GM18873 (cell line): Measurements from ENCODE around the gene MAGEB1.

ENCODE experiments used
- ATAC-seq: cut with Tn5 transposase; IDR thresholded peaks from one replicate; pipeline ENCODE4 v1.9.1; 2021; ENCODE audit warnings: mild to moderate bottlenecking, moderate library complexity, moderate number of reproducible peaks; ENCODE audit not compliant: unreplicated experiment, low FRiP score

Gene MAGEB1

DNA sequence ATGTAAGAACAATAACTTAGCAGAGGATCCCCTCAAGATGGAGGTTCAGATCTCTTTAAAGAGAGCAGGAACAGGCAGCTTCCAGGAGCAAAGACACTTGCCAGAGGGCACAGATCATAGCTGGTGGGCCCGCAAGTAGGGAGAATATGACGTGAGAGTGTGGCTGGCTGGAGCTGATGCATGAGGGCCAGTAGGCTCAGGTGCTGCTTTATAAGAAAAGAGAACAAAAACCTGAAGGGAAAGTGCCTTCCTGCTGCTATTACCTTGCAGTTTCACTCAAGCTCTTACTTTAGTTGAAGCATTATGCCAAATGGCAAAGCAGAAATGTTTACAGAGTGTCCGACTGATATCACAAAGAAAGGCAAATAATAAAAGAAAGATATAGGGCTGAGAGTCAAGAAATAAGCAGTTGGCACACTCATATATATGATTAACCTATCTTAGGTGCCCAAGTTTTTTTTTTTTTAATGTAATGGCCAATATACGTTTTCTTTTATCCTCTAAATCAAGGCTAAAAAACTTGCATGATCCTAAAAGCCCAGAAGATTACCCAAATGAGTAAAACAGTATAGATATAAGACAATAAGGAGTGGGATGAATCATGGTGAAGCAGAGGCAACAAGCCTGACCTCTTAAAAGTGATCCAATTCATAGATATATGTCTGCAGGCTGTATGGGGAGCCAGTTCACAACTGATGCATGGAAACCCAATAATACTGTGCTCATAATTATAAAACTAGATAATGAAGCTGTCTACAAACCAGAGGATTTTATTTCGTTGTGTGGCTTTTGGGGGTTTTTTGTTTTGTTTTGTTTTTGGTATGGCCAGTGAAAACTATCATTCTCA, 49.7 kb downstream of the MAGEB1 start:
- ATAC-seq: no peak

DNA sequence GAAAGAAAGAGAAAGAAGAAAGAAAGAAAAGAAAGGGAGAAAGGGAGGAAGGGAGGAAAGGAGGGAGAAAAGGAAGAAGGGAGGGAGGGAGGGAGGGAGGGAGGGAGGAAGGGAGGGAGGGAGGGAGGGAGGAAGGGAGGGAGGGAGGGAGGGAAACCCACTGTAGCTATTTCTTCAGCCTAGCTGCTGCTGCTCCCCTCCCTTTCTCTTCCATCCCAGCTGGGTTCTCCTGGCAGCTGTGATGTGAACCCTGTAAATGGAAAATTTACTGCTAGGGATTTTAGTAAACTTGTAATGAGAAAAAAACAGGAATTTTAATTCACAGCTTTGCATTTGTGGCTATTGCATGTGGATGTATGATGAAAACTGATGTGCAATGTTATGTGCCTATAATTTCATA, 54.3 kb downstream of the MAGEB1 start:
- no peak for ATAC-seq
